Neural progenitor cell (in vitro differentiated cells): Measurements from ENCODE around the gene RPS18. TPM values are rescaled to one million over a fixed set of nuclear protein-coding genes. Genes with fewer than 3 reads are reported as not detected.

ENCODE experiments used
- DNase-seq: peaks from one replicate; pipeline ENCODE4 v3.0.0-alpha.2; 2016; ENCODE audit warnings: low spot score
- H2AFZ ChIP-seq: fragments of 200-600 bp; sonication (generic); replicated peaks from 2 replicates; pipeline ENCODE4 v1.6.1; 2016; ENCODE audit warnings: antibody characterized with exemption
- H3F3A ChIP-seq: fragments of 200-600 bp; sonication (generic); 2 replicates; pipeline ENCODE4 v1.6.1; 2016; ENCODE audit warnings: antibody characterized with exemption, low read depth
- H3K27ac ChIP-seq: fragments of 200-600 bp; sonication (generic); 2 replicates; pipeline ENCODE4 v1.5.1; 2016; ENCODE audit warnings: mild to moderate bottlenecking
- H3K27me3 ChIP-seq: fragments of 200-600 bp; sonication (generic); 2 replicates; pipeline ENCODE4 v1.6.1; 2016; ENCODE audit warnings: mild to moderate bottlenecking, moderate library complexity
- H3K36me3 ChIP-seq: fragments of 200-600 bp; sonication (generic); 2 replicates; pipeline ENCODE4 v1.5.1; 2016
- H3K4me1 ChIP-seq: fragments of 200-600 bp; sonication (generic); 2 replicates; pipeline ENCODE4 v1.6.1; 2016; ENCODE audit warnings: mixed run types
- H3K4me2 ChIP-seq: fragments of 200-600 bp; sonication (generic); 2 replicates; pipeline ENCODE4 v1.6.1; 2016
- H3K4me3 ChIP-seq: fragments of 200-600 bp; sonication (generic); 2 replicates; pipeline ENCODE4 v1.5.1; 2016
- H3K79me2 ChIP-seq: fragments of 200-600 bp; sonication (generic); 2 replicates; pipeline ENCODE4 v1.6.1; 2016; ENCODE audit warnings: low read depth
- H3K9ac ChIP-seq: fragments of 200-600 bp; sonication (generic); 2 replicates; pipeline ENCODE4 v1.6.1; 2016
- H3K9me3 ChIP-seq: fragments of 200-600 bp; sonication (generic); 2 replicates; pipeline ENCODE4 v1.5.1; 2016; ENCODE audit warnings: low read depth
- H4K20me1 ChIP-seq: fragments of 200-600 bp; sonication (generic); 2 replicates; pipeline ENCODE4 v1.6.1; 2016; ENCODE audit warnings: low read depth
- H3K27ac Mint-ChIP-seq: 3 replicates; pipeline ENCODE4 v1.8.0; 2021; ENCODE audit warnings: mixed read lengths
- H3K27me3 Mint-ChIP-seq: 2 replicates; pipeline ENCODE4 v1.8.0; 2022; ENCODE audit warnings: low read depth, mild to moderate bottlenecking, inconsistent platforms, moderate library complexity, mixed read lengths; ENCODE audit not compliant: insufficient read depth
- H3K36me3 Mint-ChIP-seq: 3 replicates; pipeline ENCODE4 v1.8.0; 2021; ENCODE audit warnings: mixed read lengths
- H3K4me1 Mint-ChIP-seq: 3 replicates; pipeline ENCODE4 v1.8.0; 2021; ENCODE audit warnings: mixed read lengths
- H3K4me3 Mint-ChIP-seq: 3 replicates; pipeline ENCODE4 v1.8.0; 2021; ENCODE audit warnings: mild to moderate bottlenecking, moderate library complexity, mixed read lengths
- H3K9me3 Mint-ChIP-seq: 3 replicates; pipeline ENCODE4 v1.8.0; 2020; ENCODE audit warnings: mixed read lengths
- EZH2 ChIP-seq: fragments of 200-600 bp; sonication (generic); IDR thresholded peaks from 2 replicates; pipeline ENCODE4 v1.6.1; 2017; ENCODE audit warnings: antibody characterized with exemption, mild to moderate bottlenecking, moderate library complexity
- EZH2phosphoT487 ChIP-seq: fragments of 200-600 bp; sonication (generic); IDR thresholded peaks from 2 replicates; pipeline ENCODE4 v1.6.1; 2017; ENCODE audit warnings: antibody characterized with exemption
- total RNA-seq: library from RNA; depleted of rRNA; stranded (reverse); fragments of >200 nt; gene quantifications from 2 replicates; pipeline ENCODE4 v1.2.3, GENCODE V29; 2015; ENCODE audit warnings: low replicate concordance
- TF ChIP-seq, protein P1 (sequence below): fragments of 200-600 bp; sonication (generic); IDR thresholded peaks from 2 replicates; pipeline ENCODE4 v1.5.1; 2017; ENCODE audit warnings: antibody characterized with exemption, mild to moderate bottlenecking

Gene RPS18
- total RNA-seq, 1 donor from 2014 or later = 4,663 TPM

GRCh38 chr6:33305052-33305451, 33.2 kb downstream of the RPS18 start:
- H3K36me3 ChIP-seq = no peaks in the 10 kb centered on the region
- H3K4me3 Mint-ChIP-seq = no peak overlapping the region
- peaks cover 11% of the 10 kb centered on the region for H3K36me3 Mint-ChIP-seq
- H3K4me3 ChIP-seq = no peak overlapping the region
- no peak overlapping the region for H2AFZ ChIP-seq
- H3K9me3 ChIP-seq = no peaks in the 10 kb centered on the region
- DNase-seq = no peak
- H3K27me3 Mint-ChIP-seq = peaks cover 2% of the 10 kb centered on the region
- H3F3A ChIP-seq = peaks cover 6% of the 10 kb centered on the region
- TF ChIP-seq EZH2 = no peak
- TF ChIP-seq, protein P1, sequence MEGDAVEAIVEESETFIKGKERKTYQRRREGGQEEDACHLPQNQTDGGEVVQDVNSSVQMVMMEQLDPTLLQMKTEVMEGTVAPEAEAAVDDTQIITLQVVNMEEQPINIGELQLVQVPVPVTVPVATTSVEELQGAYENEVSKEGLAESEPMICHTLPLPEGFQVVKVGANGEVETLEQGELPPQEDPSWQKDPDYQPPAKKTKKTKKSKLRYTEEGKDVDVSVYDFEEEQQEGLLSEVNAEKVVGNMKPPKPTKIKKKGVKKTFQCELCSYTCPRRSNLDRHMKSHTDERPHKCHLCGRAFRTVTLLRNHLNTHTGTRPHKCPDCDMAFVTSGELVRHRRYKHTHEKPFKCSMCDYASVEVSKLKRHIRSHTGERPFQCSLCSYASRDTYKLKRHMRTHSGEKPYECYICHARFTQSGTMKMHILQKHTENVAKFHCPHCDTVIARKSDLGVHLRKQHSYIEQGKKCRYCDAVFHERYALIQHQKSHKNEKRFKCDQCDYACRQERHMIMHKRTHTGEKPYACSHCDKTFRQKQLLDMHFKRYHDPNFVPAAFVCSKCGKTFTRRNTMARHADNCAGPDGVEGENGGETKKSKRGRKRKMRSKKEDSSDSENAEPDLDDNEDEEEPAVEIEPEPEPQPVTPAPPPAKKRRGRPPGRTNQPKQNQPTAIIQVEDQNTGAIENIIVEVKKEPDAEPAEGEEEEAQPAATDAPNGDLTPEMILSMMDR = no peak
- no peak for TF ChIP-seq EZH2phosphoT487
- no peak overlapping the region for H3K4me2 ChIP-seq
- no peak overlapping the region for H3K9ac ChIP-seq
- no peaks in the 10 kb centered on the region for H3K9me3 Mint-ChIP-seq
- no peak overlapping the region for H3K27ac ChIP-seq
- H4K20me1 ChIP-seq = peaks cover 27% of the 10 kb centered on the region
- H3K27ac Mint-ChIP-seq = no peak overlapping the region
- peaks cover 10% of the 10 kb centered on the region for H3K4me1 Mint-ChIP-seq
- no peaks in the 10 kb centered on the region for H3K27me3 ChIP-seq
- H3K79me2 ChIP-seq = peaks cover 33% of the 10 kb centered on the region
- H3K4me1 ChIP-seq = no peaks in the 10 kb centered on the region

- H3K9me3 Mint-ChIP-seq = no peaks in the 10 kb centered on the region
- peaks cover 8% of the 10 kb centered on the region for H3K4me1 Mint-ChIP-seq
- Histone ChIP-seq H4K20me1 (peaks cover 14% of the 10 kb centered on the region), H3K27me3 (no peaks in the 10 kb centered on the region), H3K9me3 (no peaks in the 10 kb centered on the region), H3K79me2 (peaks cover 20% of the 10 kb centered on the region), H3K27ac (no peak overlapping the region), H2AFZ (no peak overlapping the region), H3K4me2 (no peak overlapping the region), H3K4me1 (no peaks in the 10 kb centered on the region), H3K4me3 (no peak overlapping the region), H3K9ac (no peak overlapping the region), H3F3A (no peaks in the 10 kb centered on the region), H3K36me3 (no peaks in the 10 kb centered on the region)
- peaks cover 5% of the 10 kb centered on the region for H3K27me3 Mint-ChIP-seq
- no peak for DNase-seq
- H3K27ac Mint-ChIP-seq = no peak overlapping the region
- no peak overlapping the region for H3K4me3 Mint-ChIP-seq
- H3K36me3 Mint-ChIP-seq = peaks cover 11% of the 10 kb centered on the region
- TF ChIP-seq EZH2phosphoT487 (no peak), EZH2 (no peak)
- TF ChIP-seq, protein P1 = no peak
These were observed 34.5 kb downstream of the RPS18 start for GRCh38 chr6:33306356-33306755.

DNA sequence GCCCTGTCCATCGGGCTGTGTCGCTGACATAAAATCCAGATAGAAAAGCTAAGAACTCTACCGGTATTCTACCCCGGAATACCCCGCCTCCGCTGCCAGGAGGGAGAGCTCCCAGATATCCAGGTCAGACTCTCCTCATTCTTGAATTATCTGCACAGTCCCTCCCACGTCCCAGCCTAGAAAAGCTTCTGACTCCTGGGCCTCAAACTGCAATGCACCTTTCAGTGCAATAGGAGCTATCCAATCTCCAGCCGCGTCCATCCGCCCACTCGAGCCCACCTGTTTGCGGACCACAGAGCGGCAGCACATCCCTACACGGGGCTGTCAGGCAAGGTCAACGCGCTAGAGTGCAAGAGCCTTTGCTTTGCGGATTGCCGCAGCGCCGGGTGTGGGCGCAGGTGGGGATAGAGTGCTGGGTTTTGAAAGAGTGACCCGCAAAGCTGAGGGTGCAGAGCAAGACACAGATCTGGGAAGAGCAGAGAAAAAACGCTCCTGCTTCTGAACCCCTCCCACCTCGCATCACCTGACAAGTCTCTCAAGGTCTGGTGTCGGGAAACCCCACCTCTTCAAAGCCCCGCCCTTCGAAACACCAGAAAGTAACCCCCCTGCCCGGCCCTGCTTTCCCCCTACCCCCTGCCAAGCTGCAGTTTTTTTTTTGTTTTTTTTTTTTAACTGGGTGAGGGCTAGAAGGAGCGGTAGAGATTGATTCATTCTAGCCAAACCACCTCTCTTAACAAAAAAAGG, 40.7 kb downstream of the RPS18 start:
- Histone ChIP-seq H3K4me1 (peaks cover 18% of the 10 kb centered on the region), H3K9ac (no peak overlapping the region), H3K27me3 (peaks cover 25% of the 10 kb centered on the region), H3K4me3 (peak overlapping the region; percentile 54), H3F3A (peaks cover 42% of the 10 kb centered on the region), H3K4me2 (peak overlapping the region; percentile 99), H3K79me2 (peaks cover 4% of the 10 kb centered on the region), H3K36me3 (no peaks in the 10 kb centered on the region), H3K9me3 (no peaks in the 10 kb centered on the region), H4K20me1 (peaks cover 27% of the 10 kb centered on the region), H2AFZ (peak overlapping the region; percentile 53), H3K27ac (no peak overlapping the region)
- H3K4me1 Mint-ChIP-seq = peaks cover 38% of the 10 kb centered on the region
- TF ChIP-seq EZH2phosphoT487 = no peak
- TF ChIP-seq, protein P1 = no peak
- TF ChIP-seq EZH2 = no peak
- peaks cover 12% of the 10 kb centered on the region for H3K27me3 Mint-ChIP-seq
- H3K4me3 Mint-ChIP-seq = peak overlapping the region; percentile 95
- DNase-seq = peak; percentile 77
- H3K36me3 Mint-ChIP-seq = peaks cover 10% of the 10 kb centered on the region
- peak overlapping the region; percentile 39 for H3K27ac Mint-ChIP-seq
- no peaks in the 10 kb centered on the region for H3K9me3 Mint-ChIP-seq
